Ramos (cell line): ENCODE data around the gene GRAMD4.

Source experiments
- in situ Hi-C: fragments of 300-500 bp; cut with MboI; formaldehyde crosslinking; loops from one replicate; pipeline ENCODE4 v1.14.3; 2022; ENCODE audit warnings: low sequenced_read_pairs; ENCODE audit not compliant: unreplicated experiment

The GRAMD4 gene

DNA sequence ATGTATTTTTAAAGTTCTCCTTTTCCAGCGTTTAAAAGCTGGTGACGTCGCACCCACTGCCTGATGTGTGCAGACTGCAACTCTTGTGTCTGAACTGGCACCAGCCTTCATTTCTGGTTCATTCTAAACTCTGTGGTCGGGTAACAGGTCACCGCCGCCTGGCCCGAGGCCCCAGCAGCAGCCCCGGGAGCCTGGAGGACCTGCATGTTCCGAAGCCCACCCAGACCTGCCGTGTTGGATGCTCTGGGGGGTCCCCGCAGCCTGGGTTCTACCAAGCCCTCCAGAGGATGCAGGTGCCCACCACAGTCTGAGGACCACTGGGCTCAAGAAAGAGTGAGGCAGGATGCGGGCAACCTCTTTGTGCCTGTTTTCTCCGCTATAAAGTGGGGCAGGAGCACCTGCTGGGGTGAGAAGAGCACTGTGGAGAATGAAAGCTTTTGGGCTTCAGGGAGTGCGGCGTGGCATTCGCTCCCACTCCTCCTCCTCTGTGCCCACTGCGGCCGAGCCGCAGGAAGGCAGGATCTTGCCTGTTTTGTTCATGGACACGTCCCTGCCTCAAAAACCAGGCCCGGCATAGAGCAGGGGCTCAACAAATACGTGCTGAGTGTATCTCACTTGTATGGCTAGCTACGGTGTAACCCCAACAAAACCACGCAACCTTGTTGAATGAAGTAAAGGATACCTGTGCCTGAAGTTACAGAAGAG is 77.8 kb downstream of the GRAMD4 start:
- in situ Hi-C loops: no loop called here

DNA sequence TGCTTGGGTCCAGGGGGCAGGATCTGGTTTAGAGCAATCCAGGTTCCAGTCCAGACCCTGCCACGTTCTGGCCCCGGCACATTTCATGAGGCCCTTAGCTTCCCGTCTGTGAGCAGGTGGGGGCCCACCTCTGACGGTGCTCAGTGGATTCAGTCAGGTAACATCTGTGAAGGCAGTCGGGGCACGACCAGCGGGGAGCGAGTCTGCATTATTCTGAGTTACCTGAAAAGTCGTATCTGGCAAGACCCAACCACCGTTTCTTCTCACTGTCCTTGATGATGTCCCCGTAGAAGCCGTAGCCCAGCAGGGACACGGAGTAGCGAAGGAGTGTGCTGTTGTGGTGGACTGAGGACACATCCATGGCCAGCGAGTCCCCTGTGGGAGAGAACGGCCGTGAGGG is 78.9 kb downstream of the GRAMD4 start:
- in situ Hi-C loops: no loop called here

DNA sequence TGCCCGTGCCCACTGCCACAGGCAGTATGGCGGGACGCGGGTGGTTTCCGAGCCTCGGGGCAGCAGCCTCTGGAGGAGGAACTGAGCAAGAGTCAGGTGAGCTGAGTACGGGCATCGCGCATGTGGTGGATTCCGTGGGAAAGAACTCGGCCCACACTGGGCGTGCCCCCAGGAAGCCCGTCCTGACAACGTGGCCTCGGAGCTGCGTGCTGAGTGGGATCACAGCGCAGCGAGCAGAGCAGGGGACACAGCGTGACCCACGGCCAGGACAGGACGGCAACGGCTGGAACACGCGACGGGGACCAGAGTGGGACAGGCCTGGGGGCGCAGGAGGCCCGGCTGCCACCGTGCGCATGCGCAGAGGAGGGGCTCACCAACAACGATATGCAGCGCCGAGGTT is 81.1 kb downstream of the GRAMD4 start:
- in situ Hi-C loops: no loop called here

DNA sequence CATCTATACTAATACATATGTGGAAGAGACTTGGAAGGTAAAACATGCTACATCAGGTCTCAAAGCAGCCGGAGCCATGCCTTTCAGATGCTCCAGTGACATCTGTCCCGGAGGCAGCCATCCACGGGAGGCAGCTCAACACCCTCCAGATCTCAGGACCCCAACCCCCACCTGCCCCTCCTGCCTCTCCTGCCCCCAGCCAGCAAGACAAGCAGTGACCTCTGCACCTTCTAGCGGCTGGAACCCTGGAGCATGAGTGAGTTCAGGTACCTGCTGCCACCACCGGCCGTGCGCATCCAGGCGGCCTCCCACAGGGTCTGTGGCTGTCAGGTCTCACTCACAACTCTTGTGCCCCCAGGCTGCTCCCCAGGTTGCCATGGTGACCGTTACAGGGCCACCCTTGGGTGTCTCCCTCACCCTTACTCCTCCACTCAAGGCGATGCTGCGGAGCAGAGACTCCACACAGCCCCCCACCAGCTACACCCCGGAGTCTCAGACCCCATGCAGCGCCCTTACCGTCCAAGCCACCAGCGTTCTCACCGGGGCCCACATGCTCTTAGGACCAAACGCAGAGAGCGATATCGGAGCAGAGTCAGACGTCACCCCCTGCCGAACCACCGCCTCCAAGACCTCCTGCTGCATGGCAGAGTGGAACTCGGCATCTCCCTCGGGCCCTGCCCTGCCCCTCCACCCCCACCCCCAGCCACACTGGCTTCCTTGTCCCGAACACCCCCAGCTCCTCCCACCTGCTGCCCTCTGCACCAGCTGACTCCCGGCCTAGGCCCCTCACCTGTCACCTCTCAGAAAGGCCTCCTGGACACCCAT is 83.2 kb downstream of the GRAMD4 start:
- in situ Hi-C loops: no loop called here

DNA sequence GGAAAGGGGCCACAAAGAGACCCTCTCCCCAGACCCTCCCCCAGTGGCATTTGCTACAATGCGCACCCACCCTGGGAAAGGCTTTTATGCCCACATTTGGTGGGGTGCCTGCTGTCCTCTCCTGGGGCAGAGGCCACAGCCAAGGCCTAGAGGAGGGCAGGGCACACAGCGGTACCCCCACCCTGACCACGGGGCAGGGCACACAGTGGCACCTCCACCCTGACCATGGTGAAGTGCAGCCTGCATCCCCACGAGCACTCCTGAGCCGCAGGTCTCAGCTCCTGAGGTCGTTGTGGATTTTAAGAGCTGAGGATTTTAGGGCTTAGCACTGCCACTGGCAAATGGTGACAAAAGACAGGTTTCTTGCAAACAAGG is 83.8 kb downstream of the GRAMD4 start:
- in situ Hi-C loops: no loop called here

DNA sequence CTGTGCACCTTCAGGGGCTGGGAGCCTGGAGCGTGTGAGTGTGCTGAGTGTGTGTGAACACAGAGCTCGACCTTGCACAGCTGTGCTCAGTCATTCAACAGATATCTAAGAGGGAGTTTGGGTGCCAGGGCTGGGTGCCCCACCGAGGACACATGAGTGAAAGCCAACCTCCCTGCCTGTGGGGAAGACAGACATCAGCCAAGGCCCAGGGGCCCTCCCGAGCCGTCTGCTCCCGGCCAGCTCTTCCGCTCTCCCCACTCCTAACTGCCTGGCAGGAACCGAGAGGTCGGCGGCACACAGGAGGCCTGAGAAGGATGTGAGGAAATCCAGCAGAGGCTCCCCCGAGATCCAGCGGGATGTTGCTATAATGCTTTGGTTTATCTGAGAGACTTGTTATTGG is 85.9 kb downstream of the GRAMD4 start:
- in situ Hi-C loops: no loop called here

DNA sequence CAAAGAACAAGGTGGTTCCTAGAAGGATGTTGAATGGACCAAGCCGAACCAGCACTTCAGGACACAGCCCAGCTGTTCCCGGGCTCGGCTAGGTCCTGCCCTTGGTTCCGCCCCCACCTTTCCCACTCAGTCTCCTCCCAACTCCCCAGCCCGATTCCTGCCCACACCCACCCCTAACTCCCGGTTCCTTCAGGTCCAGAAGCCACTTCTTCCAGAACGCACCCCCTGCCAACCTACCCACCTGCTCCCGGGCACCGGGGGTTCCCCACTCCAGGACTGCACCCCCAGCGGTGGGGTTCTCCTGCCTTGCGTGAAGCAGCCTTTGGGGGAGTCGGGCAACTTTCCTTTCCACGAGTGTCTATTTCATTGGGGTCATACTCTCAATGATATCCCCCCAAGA is 87.1 kb downstream of the GRAMD4 start:
- in situ Hi-C loops: no loop called here

DNA sequence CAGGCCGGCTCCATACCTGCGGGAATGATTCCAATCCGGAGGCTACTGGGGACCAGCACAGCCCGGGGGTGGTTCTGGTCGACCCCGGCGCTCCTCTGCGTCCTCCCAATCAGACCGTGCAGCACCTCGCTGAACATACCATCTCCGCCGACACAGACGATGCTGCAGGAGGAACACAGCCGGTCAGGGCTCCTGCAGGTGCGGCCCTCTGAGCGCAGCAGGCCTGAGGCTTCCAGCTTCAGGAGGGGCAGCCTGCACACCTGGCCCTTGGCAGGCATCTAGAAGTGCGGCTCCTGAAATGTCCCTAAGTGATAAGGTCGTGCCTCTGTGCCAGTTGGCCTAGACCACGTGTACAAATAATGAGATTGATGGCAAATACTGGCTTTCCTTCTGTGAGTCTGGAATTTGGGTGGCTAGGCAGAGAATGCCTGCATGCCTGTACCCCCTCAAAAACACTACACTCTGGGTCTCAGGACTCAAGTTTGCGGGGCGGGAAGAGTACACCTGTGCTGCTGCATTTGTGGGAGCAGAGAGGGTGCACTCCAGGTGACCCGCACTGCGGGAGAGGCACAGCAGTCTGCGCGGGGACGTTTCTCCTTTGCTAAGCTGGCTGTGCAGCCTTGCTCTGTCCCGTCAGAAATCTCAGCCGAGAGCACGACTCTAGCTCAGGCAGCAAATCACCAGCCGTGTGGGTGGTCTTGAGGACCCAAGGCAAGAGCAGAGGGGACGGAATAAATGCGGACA is 87.8 kb downstream of the GRAMD4 start:
- in situ Hi-C loops: no loop called here

DNA sequence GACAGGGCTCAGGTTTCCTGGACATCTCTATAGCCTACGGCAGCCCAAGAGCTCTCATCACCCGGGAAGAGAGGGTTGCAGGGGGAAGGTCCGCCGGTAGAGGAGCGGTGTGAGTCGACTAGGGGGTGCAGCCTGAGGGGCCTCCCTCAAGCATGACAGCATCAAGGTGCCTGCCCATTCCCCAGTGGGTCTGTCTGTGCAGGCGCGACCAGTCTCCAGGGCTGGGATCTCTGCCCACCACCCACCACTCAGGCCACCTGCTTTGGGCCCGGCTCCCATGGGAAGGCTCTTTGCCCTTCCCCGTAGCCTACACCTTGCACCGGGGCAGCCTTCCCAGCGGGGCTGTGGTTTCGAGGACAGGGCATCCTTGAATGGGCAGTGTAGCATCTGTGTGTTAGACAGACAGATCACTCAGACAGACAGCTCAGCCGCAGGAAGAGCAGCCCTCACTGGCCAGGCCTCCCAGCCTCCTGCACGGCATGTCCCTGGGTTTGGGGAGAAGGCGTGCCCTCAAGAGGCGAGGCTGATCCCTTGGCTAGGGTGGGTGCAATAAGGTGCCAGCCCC is 88.7 kb downstream of the GRAMD4 start:
- in situ Hi-C loops: no loop called here

DNA sequence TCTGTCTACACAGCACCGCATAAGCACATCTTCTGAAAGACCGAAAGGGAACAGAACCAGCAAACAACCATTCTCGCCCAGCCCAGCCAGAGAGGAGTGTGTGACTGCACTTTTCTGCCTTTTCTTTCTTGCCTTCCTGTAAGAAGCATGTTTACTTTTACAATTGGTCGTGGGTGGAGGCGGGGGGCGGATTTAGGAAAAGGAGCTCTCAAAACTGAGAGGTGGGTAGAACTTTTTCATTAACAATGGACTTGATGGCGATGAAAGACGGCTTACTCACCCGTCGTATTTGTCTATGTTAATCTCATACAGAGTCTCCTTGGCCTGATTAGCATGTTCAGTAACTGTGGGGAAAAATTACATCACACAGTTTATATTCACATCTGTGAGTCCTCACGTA is 90.6 kb downstream of the GRAMD4 start:
- in situ Hi-C loops: no loop called here

DNA sequence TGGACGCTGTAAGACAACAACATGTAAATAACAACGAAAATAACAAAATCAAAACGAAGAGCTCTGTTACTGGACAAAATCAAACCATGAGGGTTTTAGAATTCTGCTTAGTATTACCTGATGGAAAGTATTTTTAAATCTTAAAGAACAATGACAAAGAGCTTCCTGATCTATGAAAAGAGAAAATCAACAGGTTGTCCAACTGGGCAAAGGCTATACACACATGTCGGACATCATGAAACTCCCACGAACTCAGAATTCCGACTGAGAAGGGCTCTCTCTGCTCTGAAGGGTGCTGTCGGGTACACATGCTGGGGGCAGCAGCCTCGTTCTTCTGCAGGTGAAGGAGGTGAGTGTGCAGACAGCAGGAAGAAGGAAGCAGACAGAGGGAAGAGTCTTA is 92.1 kb downstream of the GRAMD4 start:
- in situ Hi-C loops: no loop called here

DNA sequence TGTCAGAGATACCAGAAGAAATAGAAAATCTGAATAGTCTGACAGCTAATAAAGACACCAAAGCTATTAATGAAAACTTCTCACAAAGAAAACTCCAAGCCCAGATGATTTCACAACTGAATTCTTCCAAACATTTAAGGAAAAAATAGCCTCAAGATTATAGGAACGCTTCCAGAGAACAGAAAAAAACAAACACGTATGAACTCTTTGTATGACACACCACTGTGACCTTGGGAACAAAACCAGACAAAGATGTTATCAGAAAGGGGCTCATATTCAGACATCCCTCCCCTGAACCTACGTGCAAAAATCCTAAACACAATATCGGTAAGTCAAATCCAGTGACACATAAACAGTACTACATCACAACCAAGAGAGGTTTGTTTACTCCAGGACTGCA is 94.4 kb downstream of the GRAMD4 start:
- in situ Hi-C loops: no loop called here

DNA sequence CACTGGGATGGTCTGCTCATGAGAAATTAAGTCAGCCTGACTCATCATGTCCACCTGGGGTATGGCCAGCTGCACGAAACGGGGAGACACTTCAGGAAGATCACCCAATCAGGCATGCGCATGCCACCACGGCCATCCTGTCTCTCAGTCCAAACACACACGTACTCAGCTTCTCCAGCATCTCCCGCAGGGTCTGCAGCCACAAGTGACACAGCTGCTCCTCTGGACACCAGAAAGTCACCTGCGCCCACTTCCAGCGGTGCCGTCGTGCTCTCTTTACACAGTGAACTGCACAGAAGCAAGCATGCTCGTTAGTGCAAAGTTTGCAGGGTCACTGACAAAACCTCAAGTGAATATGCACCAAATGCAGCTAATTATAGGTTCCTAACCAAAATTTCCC is 99.7 kb downstream of the GRAMD4 start:
- in situ Hi-C loops: no loop called here

DNA sequence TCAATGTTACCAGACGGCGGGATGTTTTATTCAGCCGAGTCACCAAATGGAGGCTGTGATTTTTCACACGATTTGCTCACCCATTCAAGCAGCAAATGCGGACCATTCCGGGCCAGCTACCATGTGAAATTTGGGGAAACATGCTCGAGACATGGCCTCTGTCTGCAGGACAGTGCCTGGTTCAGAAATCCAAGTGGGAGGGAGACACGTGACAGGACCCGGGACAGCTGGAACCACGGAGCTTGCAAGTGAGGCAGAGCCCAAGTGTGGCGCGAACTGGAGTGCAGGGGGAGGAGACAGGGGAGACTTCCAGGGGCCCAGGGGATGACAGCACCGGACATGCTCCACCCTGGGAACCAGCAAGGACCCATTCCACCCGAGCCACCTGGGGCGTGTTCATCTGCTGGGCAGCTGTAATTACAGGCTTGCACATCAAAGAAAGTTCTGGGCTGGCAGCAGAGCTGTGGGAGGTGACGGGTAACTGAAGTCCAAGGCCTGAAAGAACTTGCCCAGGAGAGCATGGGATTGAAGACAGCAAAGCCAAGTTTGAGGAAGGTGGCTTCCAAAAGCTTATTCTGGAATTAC is 101.4 kb downstream of the GRAMD4 start:
- in situ Hi-C loops: no loop called here

DNA sequence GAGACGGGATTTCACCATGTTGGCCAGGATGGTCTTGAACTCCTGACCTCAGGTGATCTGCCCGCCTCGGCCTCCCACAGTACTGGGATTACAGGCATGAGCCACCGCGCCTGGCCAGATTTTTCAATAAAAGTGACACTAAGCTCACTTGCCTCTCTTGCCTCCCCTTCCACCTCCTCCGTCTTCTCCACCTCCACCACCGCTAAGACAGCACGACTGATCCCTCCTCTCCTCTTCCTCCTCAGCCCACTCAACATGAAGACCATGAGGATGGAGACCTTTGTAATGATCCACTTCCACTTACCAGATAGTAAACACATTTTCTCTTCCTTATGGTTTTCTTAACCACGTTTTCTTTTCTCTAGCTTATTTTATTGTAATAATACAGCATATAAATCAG is 103.7 kb downstream of the GRAMD4 start:
- in situ Hi-C loops: no loop called here

DNA sequence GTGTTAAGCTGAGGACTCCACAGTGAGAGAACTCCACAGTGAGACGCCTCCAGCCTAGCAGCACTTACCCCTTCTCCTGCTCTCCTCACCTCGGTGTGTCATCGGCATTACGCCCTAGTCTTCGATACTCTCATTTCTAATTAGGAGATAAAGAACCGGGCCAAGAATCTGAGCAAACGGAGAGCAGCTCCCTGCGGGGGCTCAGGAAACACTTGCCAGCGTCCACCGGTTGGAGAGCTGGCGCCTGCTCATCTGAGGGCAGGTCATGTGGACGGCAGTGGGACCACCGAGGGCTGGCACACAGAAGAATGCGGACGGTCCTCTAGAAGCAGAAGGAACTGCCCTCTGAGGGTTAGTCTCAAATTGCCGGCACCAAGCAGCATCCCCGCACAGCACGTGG is 104.9 kb downstream of the GRAMD4 start:
- in situ Hi-C loops: no loop called here

DNA sequence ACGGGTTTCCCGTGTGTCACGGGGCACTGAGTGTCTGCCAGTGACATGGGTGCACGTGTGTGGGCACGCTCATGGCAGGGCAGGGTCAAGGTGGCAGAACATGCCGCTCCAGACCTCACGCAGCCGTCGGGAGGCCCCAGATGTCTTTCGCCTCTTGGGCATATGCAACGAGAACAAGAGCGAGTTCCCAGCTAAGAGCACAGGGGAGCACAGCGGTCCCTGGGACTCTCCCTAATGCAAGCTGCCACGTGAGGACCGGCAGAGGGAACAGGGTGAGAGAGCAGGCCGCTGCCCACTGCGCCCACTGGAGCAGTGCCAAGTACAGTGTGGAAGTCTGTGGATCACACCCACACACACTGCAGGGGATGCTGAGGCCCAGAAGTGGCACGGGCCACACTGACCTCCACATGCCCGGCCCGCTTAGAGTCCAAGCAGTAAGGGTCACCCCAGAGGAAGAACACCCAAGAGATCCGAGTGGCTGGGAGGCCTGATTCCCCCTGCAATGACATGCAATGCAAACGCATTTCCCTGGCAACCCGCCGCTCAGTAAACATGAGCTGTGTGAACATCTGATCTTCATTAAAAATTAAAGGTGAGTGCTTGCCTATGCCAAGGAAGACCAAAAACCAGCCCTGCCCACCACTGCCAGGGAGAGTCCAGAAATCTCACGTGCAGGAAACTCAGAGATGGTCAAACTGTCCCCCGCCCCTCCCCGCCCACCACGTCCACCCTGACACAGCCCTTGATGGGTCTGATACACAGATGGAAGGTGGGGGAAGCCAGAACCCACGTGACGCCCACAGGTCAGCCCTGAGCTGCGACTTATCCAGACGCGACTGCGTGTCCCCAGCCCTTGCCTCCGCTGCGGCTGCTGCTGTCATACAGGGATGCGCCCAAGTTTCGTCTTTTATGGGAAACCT is 106.1 kb downstream of the GRAMD4 start:
- in situ Hi-C loops: no loop called here

DNA sequence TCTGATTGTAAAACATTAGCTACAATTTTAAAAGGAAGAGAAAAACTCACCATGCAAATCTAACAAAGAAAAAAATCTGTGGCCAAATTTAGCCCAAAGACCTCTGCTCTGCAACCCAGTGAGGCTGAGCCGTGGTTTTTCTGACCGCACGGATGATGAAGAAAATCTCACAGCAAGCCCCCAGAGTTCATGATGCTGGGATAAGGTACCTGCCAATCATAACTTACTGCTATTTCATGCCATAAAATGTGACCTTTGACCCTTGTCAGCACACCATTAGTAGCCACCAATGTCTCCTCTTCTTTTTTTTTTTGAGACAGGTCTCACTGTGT is 106.8 kb downstream of the GRAMD4 start:
- in situ Hi-C loops: no loop called here

DNA sequence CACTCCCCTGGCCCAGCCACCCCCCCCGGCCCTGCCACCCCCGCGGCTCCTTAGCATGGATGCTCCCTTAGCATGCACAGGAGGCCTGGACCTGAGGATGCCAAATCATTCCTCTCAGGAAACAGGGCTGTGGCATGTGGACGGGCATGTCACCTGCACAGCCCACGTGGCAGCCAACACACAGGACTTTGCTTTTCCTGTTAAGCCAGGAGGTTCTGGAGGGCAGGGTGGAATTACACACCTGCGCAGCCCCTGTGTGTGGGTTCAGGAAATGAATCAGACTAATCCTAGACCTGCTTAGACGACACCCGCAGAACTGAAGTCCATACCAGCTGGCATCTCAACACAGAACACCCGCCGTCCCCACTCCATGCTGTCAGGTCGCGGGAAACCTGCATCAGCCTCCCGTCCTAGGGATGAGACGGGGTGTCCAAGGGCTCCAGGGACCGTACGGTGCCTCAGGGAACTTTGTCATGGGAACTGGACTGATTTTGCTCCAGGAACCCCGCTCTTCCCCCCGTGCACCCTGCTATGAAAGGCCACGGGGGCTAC is 107.7 kb downstream of the GRAMD4 start:
- in situ Hi-C loops: no loop called here
